Activated naive CD8-positive, alpha-beta T cell treated with anti-CD3 and anti-CD28 coated beads for 36 hours (primary cell): ENCODE data around the gene NR4A3. TPM values are rescaled to one million over a fixed set of nuclear protein-coding genes. Genes with fewer than 3 reads are reported as not detected.

Source experiments
- DNase-seq: peaks from one replicate; pipeline ENCODE4 v3.0.0; 2021
- H3K27ac Mint-ChIP-seq: one replicate; pipeline ENCODE4 v1.8.0; 2022; ENCODE audit warnings: mild to moderate bottlenecking, moderate library complexity, mixed read lengths
- H3K27me3 Mint-ChIP-seq: one replicate; pipeline ENCODE4 v1.8.0; 2022; ENCODE audit warnings: mild to moderate bottlenecking, mixed read lengths
- H3K36me3 Mint-ChIP-seq: one replicate; pipeline ENCODE4 v1.8.0; 2021; ENCODE audit warnings: mild to moderate bottlenecking, mixed read lengths
- H3K4me1 Mint-ChIP-seq: one replicate; pipeline ENCODE4 v1.8.0; 2021; ENCODE audit warnings: mixed read lengths
- H3K4me3 Mint-ChIP-seq: one replicate; pipeline ENCODE4 v1.8.0; 2022; ENCODE audit warnings: mild to moderate bottlenecking, moderate library complexity, mixed read lengths
- H3K9me3 Mint-ChIP-seq: one replicate; pipeline ENCODE4 v1.8.0; 2022; ENCODE audit warnings: mixed read lengths
- total RNA-seq, 2 experiments: library from RNA; stranded (reverse); gene quantifications; one replicate each; pipeline ENCODE4 v1.2.3, GENCODE V29; 2021

The NR4A3 gene
- total RNA-seq, 2 experiments from 2014 or later, result 35.7 to 36.9 TPM

DNA sequence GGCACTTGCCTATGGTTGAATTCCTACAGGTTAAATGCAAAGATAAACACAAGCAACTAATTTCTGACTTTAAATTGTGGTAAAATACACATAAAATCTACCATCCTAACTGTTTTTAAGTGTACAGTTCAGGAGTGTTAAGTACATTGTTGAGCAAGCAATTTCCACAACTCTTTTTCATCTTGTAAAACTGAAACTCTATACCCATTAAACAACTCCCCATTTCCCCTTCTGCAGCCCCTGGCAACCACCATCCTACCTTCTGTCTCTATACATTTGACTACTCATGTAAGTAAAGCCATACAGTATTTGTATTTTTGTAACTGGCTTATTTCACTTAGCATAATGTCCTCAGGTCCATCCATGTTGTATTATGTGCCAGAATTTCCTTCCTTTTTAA lies 46.3 kb downstream of the NR4A3 start:
- H3K36me3 Mint-ChIP-seq, result peaks cover 16% of the 10 kb centered on the region
- no peak overlapping the region for H3K27ac Mint-ChIP-seq
- no peak for DNase-seq

DNA sequence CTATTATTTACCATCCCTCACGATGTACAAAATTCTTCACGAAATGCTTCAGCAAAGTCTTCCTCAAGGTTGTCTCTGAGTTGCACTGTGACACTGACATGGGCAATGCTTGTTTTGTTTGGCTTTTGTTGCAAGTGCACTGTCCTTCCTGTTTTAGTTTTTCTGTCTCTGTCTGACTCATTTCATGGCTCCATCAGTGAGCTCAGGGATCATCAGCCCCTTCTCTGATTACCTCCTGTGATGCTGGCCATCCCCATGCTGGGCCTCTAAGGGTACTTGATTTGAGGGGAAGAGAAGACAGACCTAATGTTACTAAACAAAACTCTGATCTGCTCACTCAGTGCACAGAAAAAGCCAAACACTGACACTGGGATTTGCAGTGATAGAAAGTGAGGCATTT lies 47.2 kb downstream of the NR4A3 start:
- no peak overlapping the region for H3K27ac Mint-ChIP-seq
- peaks cover 8% of the 10 kb centered on the region for H3K36me3 Mint-ChIP-seq
- H3K4me1 Mint-ChIP-seq, result peaks cover 18% of the 10 kb centered on the region
- peaks cover 2% of the 10 kb centered on the region for H3K27me3 Mint-ChIP-seq
- no peaks in the 10 kb centered on the region for H3K9me3 Mint-ChIP-seq
- no peak overlapping the region for H3K4me3 Mint-ChIP-seq
- no peak for DNase-seq

More for the DNA sequence above, 46.3 kb downstream of the NR4A3 start:
- H3K9me3 Mint-ChIP-seq, result no peaks in the 10 kb centered on the region
- no peaks in the 10 kb centered on the region for H3K27me3 Mint-ChIP-seq
- H3K4me1 Mint-ChIP-seq, result peaks cover 16% of the 10 kb centered on the region
- no peak overlapping the region for H3K4me3 Mint-ChIP-seq

DNA sequence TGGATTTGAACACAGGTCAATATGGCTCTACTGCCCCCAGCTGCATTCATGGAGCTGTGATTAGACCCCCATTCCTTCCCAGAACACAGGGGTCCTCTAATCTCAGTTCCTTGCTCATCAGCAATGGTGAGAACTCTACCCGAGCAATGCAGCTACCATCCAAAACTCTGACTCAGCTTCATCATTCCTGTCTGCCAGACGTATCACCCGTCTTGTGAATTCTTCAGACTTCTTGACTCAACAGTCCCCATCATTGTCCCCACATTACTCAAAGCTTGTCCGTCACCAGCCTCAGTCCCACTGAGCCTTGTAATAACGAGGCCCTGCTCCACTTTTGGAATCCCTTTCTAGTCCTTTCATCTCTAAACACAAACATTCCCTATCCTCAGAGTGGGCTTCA lies 48.4 kb downstream of the NR4A3 start:
- peaks cover 5% of the 10 kb centered on the region for H3K36me3 Mint-ChIP-seq
- no peak overlapping the region for H3K4me3 Mint-ChIP-seq
- H3K27me3 Mint-ChIP-seq, result peaks cover 6% of the 10 kb centered on the region
- no peak for DNase-seq
- no peaks in the 10 kb centered on the region for H3K9me3 Mint-ChIP-seq
- H3K4me1 Mint-ChIP-seq, result peaks cover 22% of the 10 kb centered on the region
- H3K27ac Mint-ChIP-seq, result no peak overlapping the region

DNA sequence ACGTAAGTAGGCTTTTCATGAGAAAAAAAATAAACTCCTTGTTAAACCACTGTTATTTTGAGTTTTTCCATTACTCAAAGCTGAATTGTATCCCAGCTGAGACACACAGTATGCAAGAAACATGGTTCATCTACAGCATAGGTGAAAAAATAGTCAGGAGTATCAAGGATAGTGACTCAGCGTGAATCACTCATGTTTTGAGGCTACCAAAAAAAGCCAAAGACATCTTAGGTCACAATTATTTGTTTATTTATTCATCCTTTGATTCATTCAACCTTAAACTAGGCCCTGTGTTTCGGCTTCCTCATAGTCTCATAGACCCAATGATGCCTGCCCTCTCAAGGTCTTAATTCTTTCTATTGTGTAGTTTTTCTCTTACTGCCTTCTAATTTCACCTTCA lies 51.8 kb downstream of the NR4A3 start:
- H3K4me1 Mint-ChIP-seq, result peaks cover 9% of the 10 kb centered on the region
- H3K4me3 Mint-ChIP-seq, result no peak overlapping the region
- peaks cover 8% of the 10 kb centered on the region for H3K27me3 Mint-ChIP-seq
- H3K36me3 Mint-ChIP-seq, result no peaks in the 10 kb centered on the region
- H3K27ac Mint-ChIP-seq, result no peak overlapping the region
- no peak for DNase-seq
- peaks cover 2% of the 10 kb centered on the region for H3K9me3 Mint-ChIP-seq

DNA sequence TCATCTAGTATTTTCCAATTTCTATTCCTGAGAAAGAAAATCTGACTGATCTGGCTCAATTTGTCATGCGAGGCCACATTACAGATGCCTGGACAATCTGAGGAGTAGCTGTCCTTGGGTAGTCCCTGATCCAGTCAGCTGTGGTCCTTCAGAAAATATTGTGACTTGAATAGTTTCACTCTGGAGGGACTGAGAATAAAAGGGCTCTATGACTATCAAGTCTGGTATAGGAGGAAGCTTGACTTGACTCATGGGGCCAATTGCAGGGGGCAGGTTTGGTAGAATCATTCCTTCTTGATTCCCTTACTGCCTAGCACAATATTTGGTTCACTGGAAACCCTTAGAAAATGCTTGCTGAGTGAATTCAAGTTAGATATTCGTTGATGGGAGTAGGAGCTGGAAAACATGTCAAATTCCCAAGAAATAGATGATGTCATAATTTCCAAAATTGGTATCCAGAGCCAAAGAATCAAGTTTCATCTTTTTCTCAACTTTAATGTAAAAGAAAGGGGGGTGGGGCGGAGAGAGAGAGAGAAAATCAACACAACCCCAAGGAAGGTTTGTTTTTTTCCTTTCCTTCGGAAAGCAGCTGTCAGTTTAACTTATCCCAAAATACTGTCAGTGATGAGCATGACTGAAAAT lies 52.4 kb downstream of the NR4A3 start:
- no peak overlapping the region for H3K27ac Mint-ChIP-seq

DNA sequence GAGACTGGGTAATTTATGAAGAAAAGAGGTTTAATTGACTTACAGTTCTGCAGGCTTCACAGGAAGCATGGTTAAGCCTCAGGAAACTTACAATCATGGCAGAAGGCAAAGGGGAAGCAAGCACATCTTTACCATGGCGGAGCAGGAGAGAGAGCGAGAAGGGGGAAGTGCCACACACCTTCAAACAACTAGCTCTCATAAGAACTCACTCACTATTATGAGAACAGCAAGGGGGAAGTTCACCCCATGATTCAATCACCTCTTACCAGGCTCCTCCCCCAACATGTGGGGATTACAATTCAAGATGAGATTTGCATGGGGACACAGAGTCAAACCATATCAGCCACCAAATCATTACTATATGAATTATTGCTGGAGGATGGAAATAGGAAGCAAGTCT lies 54.5 kb downstream of the NR4A3 start:
- Mint-ChIP-seq H3K4me1 (peaks cover 6% of the 10 kb centered on the region), H3K27me3 (peaks cover 8% of the 10 kb centered on the region), H3K9me3 (peaks cover 2% of the 10 kb centered on the region), H3K4me3 (no peak overlapping the region), H3K27ac (no peak overlapping the region), H3K36me3 (peaks cover 2% of the 10 kb centered on the region)
- DNase-seq, result no peak

More for the DNA sequence above, 52.4 kb downstream of the NR4A3 start:
- Mint-ChIP-seq H3K4me1 (peaks cover 6% of the 10 kb centered on the region), H3K4me3 (no peak overlapping the region), H3K36me3 (no peaks in the 10 kb centered on the region), H3K9me3 (peaks cover 2% of the 10 kb centered on the region), H3K27me3 (peaks cover 8% of the 10 kb centered on the region)
- DNase-seq, result no peak

DNA sequence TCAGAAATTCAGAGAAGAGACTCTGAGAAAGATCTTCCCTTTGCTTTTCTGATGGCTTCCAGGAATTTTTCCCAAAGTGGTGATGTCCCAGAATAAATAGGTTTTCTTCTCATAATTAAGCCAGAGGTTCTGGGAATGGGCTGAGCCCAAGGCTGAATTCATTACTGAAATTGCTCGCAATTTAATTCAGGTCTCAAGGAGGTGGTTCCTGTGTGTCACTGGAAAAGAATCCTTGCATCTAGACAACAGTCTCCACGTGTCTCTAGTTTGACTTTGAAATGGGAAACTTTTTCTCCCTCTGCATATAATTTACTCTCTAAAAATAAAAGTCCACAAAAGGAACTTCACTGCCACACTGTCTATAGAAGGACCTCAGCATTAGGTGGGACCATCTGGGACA lies 57.0 kb downstream of the NR4A3 start:
- Mint-ChIP-seq H3K4me3 (no peak overlapping the region), H3K27ac (no peak overlapping the region), H3K27me3 (peaks cover 8% of the 10 kb centered on the region), H3K36me3 (peaks cover 4% of the 10 kb centered on the region), H3K4me1 (peaks cover 10% of the 10 kb centered on the region), H3K9me3 (peaks cover 2% of the 10 kb centered on the region)
- no peak for DNase-seq

DNA sequence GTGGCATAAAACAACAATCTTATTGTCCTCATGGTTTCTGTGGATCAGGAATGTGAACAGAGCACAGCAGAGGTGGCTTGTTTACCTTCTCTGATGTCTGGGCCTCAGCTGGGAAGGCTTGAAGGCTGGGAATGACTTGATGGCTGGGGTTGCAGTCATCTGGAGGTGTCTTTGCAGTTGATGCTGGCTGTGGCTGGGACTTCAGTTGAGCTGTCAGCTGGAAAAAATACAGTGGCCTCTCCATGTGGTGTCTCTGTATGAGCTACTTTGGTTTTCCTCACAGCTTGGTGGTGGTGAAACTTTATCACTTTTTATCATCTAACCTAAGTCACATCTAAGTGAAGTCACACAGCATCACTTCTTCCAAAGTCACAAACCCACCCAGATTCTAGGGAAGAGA lies 60.1 kb downstream of the NR4A3 start:
- Mint-ChIP-seq H3K36me3 (peaks cover 4% of the 10 kb centered on the region), H3K9me3 (no peaks in the 10 kb centered on the region), H3K27ac (no peak overlapping the region), H3K4me3 (no peak overlapping the region), H3K4me1 (peaks cover 4% of the 10 kb centered on the region), H3K27me3 (peaks cover 3% of the 10 kb centered on the region)
- DNase-seq, result no peak

DNA sequence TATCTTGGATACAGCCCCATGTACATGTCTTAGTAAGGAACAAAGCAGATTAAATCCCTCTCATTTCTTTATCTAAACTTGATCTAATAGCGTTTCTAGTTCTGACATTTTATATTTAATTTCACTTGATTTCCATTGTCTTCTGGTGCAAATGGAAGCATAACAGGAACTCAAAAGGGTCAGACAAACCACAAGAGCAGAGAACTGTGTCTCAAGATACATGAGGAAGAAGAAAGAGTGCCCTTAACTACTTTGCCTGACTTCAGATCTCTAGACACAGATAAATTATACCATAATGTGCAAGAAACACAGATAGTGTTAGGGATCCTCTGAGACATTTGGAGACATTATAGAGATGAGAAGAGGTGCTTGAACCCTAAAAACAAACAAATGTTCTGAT lies 64.1 kb downstream of the NR4A3 start:
- Mint-ChIP-seq H3K27me3 (no peaks in the 10 kb centered on the region), H3K4me1 (peaks cover 7% of the 10 kb centered on the region), H3K9me3 (no peaks in the 10 kb centered on the region), H3K4me3 (no peak overlapping the region), H3K27ac (no peak overlapping the region), H3K36me3 (peaks cover 4% of the 10 kb centered on the region)
- DNase-seq, result no peak

DNA sequence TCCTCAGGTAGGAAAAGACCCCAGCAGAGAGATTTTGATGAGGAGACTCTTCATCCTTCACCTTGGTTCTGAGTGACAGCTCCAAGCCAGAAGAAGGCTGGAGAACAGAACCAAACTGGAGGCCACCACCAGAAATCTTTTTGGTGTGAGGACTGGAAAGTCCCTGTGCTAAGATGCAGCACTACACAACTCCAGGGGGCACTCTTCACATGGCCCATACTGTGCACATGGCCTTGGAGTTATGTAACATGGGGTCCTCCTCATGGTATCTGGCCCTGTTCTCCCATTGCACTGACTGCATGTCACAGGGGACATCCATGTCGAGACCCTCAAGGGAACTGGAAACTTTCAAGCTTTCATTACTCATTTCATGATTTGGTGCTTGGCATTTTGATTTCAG lies 67.4 kb downstream of the NR4A3 start:
- peaks cover 7% of the 10 kb centered on the region for H3K27me3 Mint-ChIP-seq
- H3K36me3 Mint-ChIP-seq, result no peaks in the 10 kb centered on the region
- no peak for DNase-seq
- H3K27ac Mint-ChIP-seq, result no peak overlapping the region
- no peak overlapping the region for H3K4me3 Mint-ChIP-seq
- peaks cover 3% of the 10 kb centered on the region for H3K4me1 Mint-ChIP-seq
- H3K9me3 Mint-ChIP-seq, result no peaks in the 10 kb centered on the region

DNA sequence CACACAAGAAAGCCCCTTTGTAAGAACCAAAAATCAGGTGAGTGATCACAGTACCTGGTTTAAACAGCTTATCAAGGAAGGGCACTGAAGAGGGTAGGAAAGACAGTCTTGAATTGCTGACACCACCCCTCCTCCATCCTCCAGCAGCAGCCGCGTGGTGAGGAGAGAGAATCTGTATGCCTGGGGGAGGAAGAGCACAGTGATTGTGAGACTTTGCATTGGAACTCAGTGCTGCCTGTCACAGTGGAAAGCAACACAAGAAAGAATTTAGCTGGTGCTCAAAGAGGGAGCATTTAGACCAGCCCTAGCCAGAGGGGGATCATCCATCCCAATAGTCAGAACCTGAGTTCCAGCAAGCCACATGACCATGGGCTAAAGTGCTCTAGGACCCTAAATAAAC lies 73.1 kb downstream of the NR4A3 start:
- no peaks in the 10 kb centered on the region for H3K9me3 Mint-ChIP-seq
- no peak for DNase-seq
- H3K27ac Mint-ChIP-seq, result no peak overlapping the region
- no peaks in the 10 kb centered on the region for H3K36me3 Mint-ChIP-seq
- no peaks in the 10 kb centered on the region for H3K4me1 Mint-ChIP-seq
- H3K4me3 Mint-ChIP-seq, result no peak overlapping the region
- peaks cover 26% of the 10 kb centered on the region for H3K27me3 Mint-ChIP-seq

DNA sequence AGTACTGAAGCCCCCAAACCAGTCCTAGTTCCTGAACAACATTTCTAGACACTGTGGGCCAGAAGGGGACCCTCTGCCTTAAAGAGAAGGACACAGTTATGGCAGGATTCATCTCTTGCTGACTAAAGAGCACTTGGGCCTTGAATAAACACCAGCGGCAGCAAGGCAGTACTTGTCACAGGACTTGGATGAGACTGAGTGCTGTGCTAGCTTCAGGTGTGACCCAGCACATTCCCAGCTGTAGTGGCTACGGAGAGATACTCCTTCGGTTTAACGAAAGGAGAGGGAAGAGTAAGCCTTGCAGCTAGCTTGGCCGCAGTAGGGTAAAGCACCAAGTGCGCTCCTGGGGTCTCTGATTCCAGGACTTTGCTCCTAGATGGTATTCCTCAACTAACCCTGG lies 73.8 kb downstream of the NR4A3 start:
- no peaks in the 10 kb centered on the region for H3K9me3 Mint-ChIP-seq
- no peak overlapping the region for H3K4me3 Mint-ChIP-seq
- H3K27ac Mint-ChIP-seq, result no peak overlapping the region
- H3K27me3 Mint-ChIP-seq, result peaks cover 26% of the 10 kb centered on the region
- no peaks in the 10 kb centered on the region for H3K36me3 Mint-ChIP-seq
- no peak for DNase-seq
- no peaks in the 10 kb centered on the region for H3K4me1 Mint-ChIP-seq

DNA sequence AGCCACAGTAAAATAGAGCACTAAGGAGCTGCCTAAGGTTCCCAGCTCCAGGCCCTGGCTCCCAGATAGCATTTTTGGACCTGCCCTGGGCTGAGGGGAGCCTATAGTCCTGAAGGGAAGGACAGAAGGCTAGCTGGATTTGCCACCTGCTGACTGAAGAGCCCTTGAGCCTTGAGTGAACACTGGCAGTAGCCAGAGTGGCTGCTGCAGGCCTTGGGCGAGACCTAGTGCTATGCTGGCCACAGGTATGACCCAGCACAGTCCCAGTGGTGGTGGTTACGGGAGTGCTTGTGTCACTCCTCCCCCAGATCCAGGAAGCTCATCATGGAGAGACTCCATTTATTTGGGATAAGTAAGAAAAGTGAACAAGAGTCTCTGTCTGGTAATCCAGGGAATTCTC lies 74.4 kb downstream of the NR4A3 start:
- no peak for DNase-seq

DNA sequence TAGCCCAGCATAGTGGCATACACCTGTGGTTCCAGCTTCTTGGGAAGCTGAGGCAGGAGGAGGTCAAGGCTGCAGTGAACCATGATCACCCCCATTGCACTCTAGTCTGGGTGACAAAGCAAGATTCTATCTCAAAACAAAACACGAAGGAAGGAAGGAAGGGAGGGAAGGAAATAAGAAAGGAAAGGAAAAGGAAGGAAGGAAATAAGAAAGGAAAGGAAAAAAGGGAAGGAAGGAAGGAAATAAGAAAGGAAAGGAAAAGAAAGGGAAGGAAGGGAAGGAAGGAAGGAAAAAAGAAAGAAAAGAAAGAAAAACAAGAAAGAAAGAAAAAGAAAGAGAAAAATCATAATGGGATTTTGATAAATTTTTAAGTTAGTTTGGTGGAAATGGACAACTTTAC lies 81.7 kb downstream of the NR4A3 start:
- H3K27me3 Mint-ChIP-seq, result peaks cover 6% of the 10 kb centered on the region
- H3K36me3 Mint-ChIP-seq, result no peaks in the 10 kb centered on the region
- peaks cover 17% of the 10 kb centered on the region for H3K4me1 Mint-ChIP-seq
- no peaks in the 10 kb centered on the region for H3K9me3 Mint-ChIP-seq
- DNase-seq, result no peak
- no peak overlapping the region for H3K27ac Mint-ChIP-seq
- no peak overlapping the region for H3K4me3 Mint-ChIP-seq

More for the DNA sequence above, 74.4 kb downstream of the NR4A3 start:
- Mint-ChIP-seq H3K4me3 (no peak overlapping the region), H3K4me1 (no peaks in the 10 kb centered on the region), H3K36me3 (no peaks in the 10 kb centered on the region), H3K9me3 (no peaks in the 10 kb centered on the region), H3K27ac (no peak overlapping the region), H3K27me3 (peaks cover 26% of the 10 kb centered on the region)

DNA sequence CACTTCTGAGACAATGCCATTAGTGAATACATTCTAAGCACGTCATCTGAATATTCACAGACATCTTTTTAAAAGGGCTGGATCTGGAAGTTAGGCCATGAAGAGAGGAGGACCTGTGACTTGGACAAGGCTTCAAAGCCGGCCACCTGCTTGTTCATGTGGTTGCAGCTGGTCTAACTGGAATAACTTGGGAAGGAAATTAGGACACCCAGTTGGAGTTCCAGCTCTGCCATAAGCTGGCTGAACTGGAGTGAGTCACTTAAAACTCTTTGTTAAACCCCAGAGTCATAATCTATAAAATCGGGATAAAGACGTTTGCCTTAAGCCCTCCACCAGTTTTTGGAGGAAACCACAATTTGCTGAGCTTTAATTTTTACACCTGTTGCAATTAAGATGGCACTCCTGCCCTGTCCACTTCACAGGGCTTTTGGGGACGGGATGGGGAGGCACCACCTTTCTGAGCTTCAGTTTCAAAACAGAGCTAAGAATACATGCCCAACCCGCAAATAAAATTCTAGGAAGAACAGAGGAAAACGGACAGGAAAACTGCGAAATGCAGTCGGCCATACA lies 84.2 kb downstream of the NR4A3 start:
- Mint-ChIP-seq H3K4me3 (peak overlapping the region; percentile 97), H3K9me3 (no peaks in the 10 kb centered on the region), H3K27me3 (peaks cover 3% of the 10 kb centered on the region), H3K36me3 (peaks cover 3% of the 10 kb centered on the region), H3K4me1 (peaks cover 29% of the 10 kb centered on the region), H3K27ac (peak overlapping the region; percentile 79)
- DNase-seq, result no peak
